Stimulated activated CD8-positive, alpha-beta memory T cell treated with anti-CD3 and anti-CD28 coated beads, Interleukin-12 subunit alpha, Interleukin-12 subunit beta, amount 100 ng/mL, for 4 hours (primary cell): ENCODE results near the gene FKBP4.
"Not testable (repeated sequence)": the region's sequence is repeated elsewhere in the genome, so short reads cannot be mapped to it uniquely, and the experiment has no call there.

ENCODE experiments used
- DNase-seq: peaks from one replicate; pipeline ENCODE4 v3.0.0-alpha.2; 2020; ENCODE audit warnings: low read depth

The FKBP4 gene

GRCh38 chr12:2794736-2795289, at the start of gene FKBP4:
Gene FKBP4, plus strand, starts transcription at chr12:2794970. Its CDS starts 170 bp downstream, at chr12:2795140.
- DNase-seq: peak; percentile 86

DNA sequence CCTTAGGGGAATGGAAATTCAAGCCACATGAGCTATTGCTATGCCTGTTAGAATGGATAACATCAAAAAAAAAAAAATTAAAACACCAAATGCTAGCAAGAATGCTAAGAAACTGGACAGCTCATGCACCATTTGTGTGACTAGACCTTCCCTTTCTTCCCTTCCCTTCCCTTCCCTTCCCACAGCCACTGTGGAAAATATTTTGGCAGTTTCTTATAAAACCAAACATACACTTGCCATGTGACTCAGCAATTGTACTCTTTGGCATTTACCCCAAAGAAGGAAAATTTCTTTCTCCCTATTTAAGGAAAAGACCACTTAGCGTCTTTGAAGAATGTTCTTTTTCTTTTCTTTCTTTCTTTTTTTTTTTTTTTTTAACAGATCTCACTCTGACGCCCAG, 49.1 kb upstream of the FKBP4 start:
- DNase-seq: no peak

GRCh38 chr12:2749580-2749979, 45.2 kb upstream of the FKBP4 start:
- DNase-seq: no peak

GRCh38 chr12:2750185-2750584, 44.6 kb upstream of the FKBP4 start:
- DNase-seq: no peak

GRCh38 chr12:2751230-2751629, 43.5 kb upstream of the FKBP4 start:
- DNase-seq: no peak

- no peak for DNase-seq
These were observed 43.1 kb upstream of the FKBP4 start for GRCh38 chr12:2751686-2752085.

- DNase-seq: peak; percentile 37
These were observed 41.9 kb upstream of the FKBP4 start for GRCh38 chr12:2752676-2753371.

GRCh38 chr12:2753536-2753935, 41.2 kb upstream of the FKBP4 start:
- no peak for DNase-seq

- DNase-seq: no peak
These were observed 40.6 kb upstream of the FKBP4 start for GRCh38 chr12:2754208-2754607.

DNA sequence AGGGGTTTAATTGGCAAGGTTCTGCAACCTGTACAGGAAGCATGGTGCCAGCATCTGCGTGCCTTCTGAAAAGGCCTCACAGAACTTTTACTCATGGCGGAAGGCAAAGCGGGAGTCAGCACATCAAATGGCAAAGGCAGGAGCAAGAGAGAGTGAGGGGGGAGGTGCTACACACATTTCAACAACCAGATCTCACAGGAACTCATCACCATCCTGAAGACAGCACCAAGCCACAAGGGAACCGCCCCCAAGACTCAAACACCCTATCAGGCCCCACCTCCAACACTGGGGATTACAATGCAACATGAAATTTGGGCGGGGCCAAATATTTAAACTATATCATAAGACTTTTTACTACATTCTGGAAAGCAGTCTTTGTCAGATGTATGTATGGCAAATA, 38.0 kb upstream of the FKBP4 start:
- no peak for DNase-seq

GRCh38 chr12:2759733-2760132, 35.0 kb upstream of the FKBP4 start:
- no peak for DNase-seq

- no peak for DNase-seq
These were observed 30.4 kb upstream of the FKBP4 start for GRCh38 chr12:2764398-2764797.

- no peak for DNase-seq
These were observed 29.7 kb upstream of the FKBP4 start for GRCh38 chr12:2765052-2765451.

DNA sequence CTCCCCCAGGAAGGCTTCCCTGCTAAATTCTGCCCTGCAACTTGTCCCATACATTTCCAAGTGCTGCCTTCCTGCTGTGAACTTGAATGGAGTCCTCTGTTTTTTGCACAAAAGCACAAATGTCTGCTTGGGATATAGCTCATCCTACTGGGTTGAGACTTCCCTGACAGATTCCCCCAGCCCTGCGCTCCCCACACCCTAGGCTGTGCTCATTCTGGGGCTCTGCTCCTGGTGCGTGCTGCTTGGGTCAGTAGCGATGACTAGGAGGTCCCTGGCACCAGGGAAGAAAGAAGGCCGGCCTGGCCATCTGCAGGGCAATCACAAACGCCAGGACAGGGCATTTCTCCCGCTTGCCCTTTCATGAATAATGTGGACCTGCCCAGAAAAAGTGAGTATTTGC, 29.2 kb upstream of the FKBP4 start:
- no peak for DNase-seq

DNA sequence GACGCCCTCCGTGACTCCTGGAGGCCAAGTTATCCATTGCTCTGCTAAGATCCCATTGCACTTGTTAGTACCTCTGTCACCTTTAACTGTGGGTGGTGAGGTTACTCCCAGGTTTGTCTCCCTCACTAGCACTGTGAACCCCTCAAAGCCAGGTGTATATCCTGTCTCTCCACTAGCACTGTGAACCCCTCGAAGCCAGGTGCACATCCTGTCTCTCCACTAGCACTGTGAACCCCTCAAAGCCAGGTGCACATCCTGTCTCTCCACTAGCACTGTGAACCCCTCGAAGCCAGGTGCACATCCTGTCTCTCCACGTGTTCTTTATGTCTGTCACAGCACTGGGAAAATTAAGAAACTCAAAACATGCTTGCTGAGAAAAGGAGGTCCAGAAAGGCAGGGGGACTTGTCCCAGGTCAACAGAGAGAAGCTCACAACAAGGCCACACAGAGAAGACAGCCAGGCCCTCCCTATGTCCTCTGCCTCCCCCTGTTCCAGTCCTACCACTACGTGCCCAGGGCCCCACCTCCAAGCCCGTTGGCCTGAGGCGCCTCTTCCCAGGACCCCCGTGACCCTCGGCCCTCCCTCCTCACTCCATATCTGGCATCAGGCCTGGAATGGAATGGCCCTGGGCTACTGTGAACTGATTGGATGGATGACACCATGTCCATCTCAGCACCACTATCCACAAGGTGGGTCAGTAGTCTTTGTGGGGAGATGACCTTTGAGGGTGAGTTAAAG, 26.4 kb upstream of the FKBP4 start:
- no peak for DNase-seq

DNA sequence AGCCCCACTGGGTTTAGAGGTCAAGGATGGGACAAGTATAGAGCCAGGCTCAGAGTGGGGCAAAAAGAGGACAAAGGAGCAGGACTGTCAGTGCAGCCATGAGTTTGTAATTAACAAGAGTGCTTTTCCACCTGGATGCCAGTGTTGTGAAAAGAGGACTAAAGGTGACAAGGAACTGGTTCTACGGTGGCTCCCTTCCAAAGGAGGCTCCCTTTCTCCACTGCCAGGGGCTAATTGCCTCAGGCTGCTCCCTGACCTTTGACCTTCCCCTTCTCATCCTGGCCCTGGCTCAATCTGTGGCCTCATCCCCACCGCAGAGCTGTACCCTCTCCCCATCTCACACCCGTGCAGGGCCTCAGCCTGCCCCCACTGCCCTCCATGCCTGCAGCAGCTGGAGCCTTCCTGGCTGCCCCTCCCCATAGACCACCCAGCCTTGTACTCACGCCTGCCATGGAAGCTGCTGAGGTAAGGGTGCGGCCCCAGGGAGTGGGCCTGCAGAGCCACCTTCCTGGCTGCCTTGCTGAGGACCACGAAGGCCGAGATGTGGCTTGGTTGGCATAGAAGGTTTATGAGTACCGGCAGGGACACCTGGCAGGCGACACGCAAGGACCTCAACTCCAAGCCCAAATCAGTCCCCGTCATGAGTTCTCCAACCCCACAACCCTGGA, 24.8 kb upstream of the FKBP4 start:
- DNase-seq: no peak

- DNase-seq: not testable (repeated sequence)
These were observed 24.2 kb upstream of the FKBP4 start for GRCh38 chr12:2770544-2770943.

GRCh38 chr12:2772370-2772769, 22.4 kb upstream of the FKBP4 start:
- DNase-seq: no peak

- no peak for DNase-seq
These were observed 21.4 kb upstream of the FKBP4 start for GRCh38 chr12:2773199-2773875.

DNA sequence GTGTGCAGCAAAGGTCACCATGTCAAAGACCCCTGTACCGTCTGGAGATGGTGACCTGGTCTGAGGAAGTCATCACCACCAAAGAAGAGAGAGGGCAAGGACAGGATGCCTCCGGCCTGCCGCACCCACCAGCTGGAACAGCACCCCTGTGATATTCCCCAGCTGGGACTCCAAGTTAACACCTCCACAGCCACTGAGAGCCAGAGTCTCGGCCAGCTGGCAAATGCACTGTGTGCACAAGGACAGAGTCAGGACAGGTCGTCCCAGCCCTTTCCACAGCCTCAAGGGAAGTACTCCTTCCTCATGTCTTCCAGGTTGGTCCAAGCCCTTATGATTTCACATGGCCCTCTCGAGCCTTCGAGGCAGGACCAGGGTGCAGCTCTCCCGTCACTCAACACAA, 19.3 kb upstream of the FKBP4 start:
- no peak for DNase-seq

DNA sequence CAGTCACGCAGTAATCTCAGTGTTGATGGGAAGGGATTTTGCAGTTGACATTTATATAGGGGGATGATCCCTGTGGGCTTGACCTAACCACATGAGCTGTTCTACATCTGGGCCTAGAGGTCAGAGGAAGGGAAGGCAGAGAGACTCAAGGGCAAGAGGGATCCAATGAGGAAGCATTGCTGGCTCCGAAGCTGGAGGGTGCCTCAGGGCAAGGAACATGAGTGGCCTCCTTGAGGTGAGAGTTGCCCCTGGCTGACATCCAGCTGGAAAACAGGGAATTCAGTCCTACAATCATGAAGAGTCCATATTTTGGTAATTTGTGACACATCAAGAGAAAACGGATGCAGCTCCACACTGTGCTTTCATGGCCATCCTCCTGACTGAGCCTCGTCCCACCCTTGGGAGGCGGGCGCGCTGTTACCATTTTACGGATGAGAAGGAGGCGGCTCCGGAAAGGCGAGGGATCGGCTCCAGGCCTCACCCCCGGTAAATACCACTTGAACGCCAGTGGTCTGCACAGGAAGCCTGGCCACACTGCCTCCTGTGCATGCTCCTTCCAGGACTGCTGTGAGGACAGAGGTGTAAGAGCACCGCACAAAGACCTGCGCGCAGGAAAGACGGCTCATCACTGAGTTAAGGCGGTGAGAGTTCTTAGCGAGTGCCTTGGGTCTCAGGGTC, 18.5 kb upstream of the FKBP4 start:
- no peak for DNase-seq

- no peak for DNase-seq
These were observed 15.5 kb upstream of the FKBP4 start for GRCh38 chr12:2779281-2779680.
